Endodermal cell (in vitro differentiated cells): ENCODE measurements around the gene ACVRL1. TPM values are rescaled to one million over a fixed set of nuclear protein-coding genes. Genes with fewer than 3 reads are reported as not detected.

ENCODE experiments used
- DNase-seq: peaks from one replicate; pipeline ENCODE4 v3.0.0-alpha.2; 2017
- H3K27ac ChIP-seq: 2 replicates; pipeline ENCODE4 v1.5.1; 2013; ENCODE audit warnings: mild to moderate bottlenecking, low read depth, low read length, moderate library complexity
- H3K27me3 ChIP-seq: 2 replicates; pipeline ENCODE4 v1.6.1; 2013; ENCODE audit warnings: mild to moderate bottlenecking, low read length, moderate library complexity; ENCODE audit not compliant: insufficient read depth, control insufficient read depth, poor library complexity, severe bottlenecking
- H3K36me3 ChIP-seq: 2 replicates; pipeline ENCODE4 v1.7.0; 2013; ENCODE audit warnings: mild to moderate bottlenecking, low read length, moderate library complexity; ENCODE audit not compliant: control insufficient read depth, insufficient read depth
- H3K4me1 ChIP-seq: one replicate; pipeline ENCODE4 v1.7.0; 2013; ENCODE audit warnings: low read length; ENCODE audit not compliant: control insufficient read depth, insufficient read depth
- H3K4me3 ChIP-seq: 2 replicates; pipeline ENCODE4 v1.5.1; 2013; ENCODE audit warnings: mild to moderate bottlenecking, low read length, moderate library complexity
- H3K9ac ChIP-seq: 2 replicates; pipeline ENCODE4 v1.6.1; 2013; ENCODE audit warnings: mild to moderate bottlenecking, low read length, moderate library complexity; ENCODE audit not compliant: poor library complexity, severe bottlenecking; ENCODE audit errors: extremely low read depth
- H3K9me3 ChIP-seq: 2 replicates; pipeline ENCODE4 v1.6.1; 2013; ENCODE audit warnings: mild to moderate bottlenecking, low read length, moderate library complexity; ENCODE audit not compliant: control insufficient read depth
- H3K27ac Mint-ChIP-seq: 2 replicates; pipeline ENCODE4 v1.8.0; 2020; ENCODE audit warnings: mixed read lengths
- H3K27me3 Mint-ChIP-seq: 2 replicates; pipeline ENCODE4 v1.8.0; 2021; ENCODE audit warnings: mild to moderate bottlenecking, mixed read lengths; ENCODE audit not compliant: insufficient read depth
- H3K36me3 Mint-ChIP-seq: 2 replicates; pipeline ENCODE4 v1.8.0; 2020; ENCODE audit warnings: low read depth, mixed read lengths
- H3K4me1 Mint-ChIP-seq: 2 replicates; pipeline ENCODE4 v1.8.0; 2020; ENCODE audit warnings: mixed read lengths
- H3K4me3 Mint-ChIP-seq: 2 replicates; pipeline ENCODE4 v1.8.0; 2020; ENCODE audit warnings: mild to moderate bottlenecking, moderate library complexity, mixed read lengths
- H3K9me3 Mint-ChIP-seq: 2 replicates; pipeline ENCODE4 v1.8.0; 2020; ENCODE audit warnings: mild to moderate bottlenecking, mixed read lengths
- CTCF ChIP-seq: fragments of 200-600 bp; sonication (generic); conservative IDR thresholded peaks from 2 replicates; pipeline ENCODE4 v1.5.0; 2021; ENCODE audit warnings: antibody characterized with exemption, mild to moderate bottlenecking
- WGBS, 2 experiments: methylation state at CpG; one replicate each; pipeline versions ENCODE4 v1.1.5 to v1.1.7; 2013; ENCODE audit warnings: missing lambda C conversion rate in 2 of 2, mixed read lengths in 1 of 2; ENCODE audit not compliant: insufficient coverage in 1 of 2, insufficient read length in 1 of 2; 5-methylcytosine and 5-hydroxymethylcytosine counted together
- total RNA-seq, 2 donors: library from RNA; stranded (reverse); fragmentation: NEBNext Ultra II Directional in 1 of 2; extraction: Animal tissue kit (Norgen Biotek cat#: 25700) in 1 of 2; gene quantifications; 2 replicates in 1 of 2; 3 replicates in 1 of 2; pipeline ENCODE4 v1.2.1, GENCODE V29; 2021

ACVRL1 gene
- total RNA-seq, 2 donors from 2014 or later: 0.42 to 0.64 TPM

- 86 to 92% methylated on average over 6 to 8 of the region's 8 CpGs for WGBS, 2 experiments
- Histone ChIP-seq H3K36me3 (no peaks in the 10 kb centered on the region), H3K9ac (no peak overlapping the region), H3K27ac (no peak overlapping the region), H3K4me3 (no peak overlapping the region), H3K9me3 (peaks cover 17% of the 10 kb centered on the region), H3K4me1 (no peaks in the 10 kb centered on the region), H3K27me3 (peaks cover 45% of the 10 kb centered on the region)
- H3K36me3 Mint-ChIP-seq: no peaks in the 10 kb centered on the region
- no peak overlapping the region for H3K4me3 Mint-ChIP-seq
- no peak overlapping the region for H3K27ac Mint-ChIP-seq
- TF ChIP-seq CTCF: no peak
- no peaks in the 10 kb centered on the region for H3K4me1 Mint-ChIP-seq
- peak; percentile 18 for DNase-seq
- H3K27me3 Mint-ChIP-seq: peaks cover 65% of the 10 kb centered on the region
- H3K9me3 Mint-ChIP-seq: peaks cover 15% of the 10 kb centered on the region
Measured at GRCh38 chr12:51947246-51947996, 40.1 kb downstream of the ACVRL1 start.

- no peak for TF ChIP-seq CTCF
- Mint-ChIP-seq H3K27me3 (peaks cover 65% of the 10 kb centered on the region), H3K27ac (no peak overlapping the region), H3K4me1 (peaks cover 3% of the 10 kb centered on the region), H3K4me3 (no peak overlapping the region), H3K9me3 (peaks cover 15% of the 10 kb centered on the region), H3K36me3 (no peaks in the 10 kb centered on the region)
- Histone ChIP-seq H3K4me1 (no peaks in the 10 kb centered on the region), H3K27me3 (peaks cover 45% of the 10 kb centered on the region), H3K9me3 (peaks cover 17% of the 10 kb centered on the region), H3K27ac (no peak overlapping the region), H3K4me3 (no peak overlapping the region), H3K36me3 (no peaks in the 10 kb centered on the region), H3K9ac (no peak overlapping the region)
- DNase-seq: peak; percentile 27
- 78 to 95% methylated on average over 3 to 6 of the region's 6 CpGs for WGBS, 2 experiments
Measured at GRCh38 chr12:51948066-51948465, 40.8 kb downstream of the ACVRL1 start.

- Histone ChIP-seq H3K4me3 (no peak overlapping the region), H3K27ac (no peak overlapping the region), H3K36me3 (no peaks in the 10 kb centered on the region), H3K4me1 (no peaks in the 10 kb centered on the region), H3K9me3 (peaks cover 10% of the 10 kb centered on the region), H3K9ac (no peak overlapping the region), H3K27me3 (peaks cover 40% of the 10 kb centered on the region)
- no peak overlapping the region for H3K4me3 Mint-ChIP-seq
- peak; percentile 31 for DNase-seq
- no peaks in the 10 kb centered on the region for H3K36me3 Mint-ChIP-seq
- TF ChIP-seq CTCF: no peak
- WGBS, 2 experiments: 73 to 90% methylated on average over 4 to 6 of the region's 6 CpGs
- peaks cover 18% of the 10 kb centered on the region for H3K4me1 Mint-ChIP-seq
- peaks cover 8% of the 10 kb centered on the region for H3K9me3 Mint-ChIP-seq
- H3K27me3 Mint-ChIP-seq: peaks cover 54% of the 10 kb centered on the region
- no peak overlapping the region for H3K27ac Mint-ChIP-seq
Measured at GRCh38 chr12:51949342-51950030, 42.2 kb downstream of the ACVRL1 start.
